DOHH2 (cell line): Measurements from ENCODE around the gene GART.

ENCODE experiments used
- H3F3A ChIP-seq: fragments of 200-600 bp; sonication (generic), shearing (Covaris generic); 2 replicates; pipeline ENCODE4 v1.6.0; 2016; ENCODE audit warnings: antibody characterized with exemption, mild to moderate bottlenecking; ENCODE audit not compliant: control insufficient read depth, insufficient read depth
- H3K27ac ChIP-seq: fragments of 200-600 bp; sonication (generic); 2 replicates; pipeline ENCODE4 v1.5.1; 2014; ENCODE audit warnings: low read depth, mild to moderate bottlenecking, low read length, moderate library complexity
- H3K27me3 ChIP-seq: fragments of 200-600 bp; sonication (generic); 2 replicates; pipeline ENCODE4 v1.6.1; 2014; ENCODE audit warnings: mild to moderate bottlenecking, low read length, mixed read lengths; ENCODE audit not compliant: control insufficient read depth
- H3K36me3 ChIP-seq: fragments of 200-600 bp; sonication (generic); 2 replicates; pipeline ENCODE4 v1.6.1; 2014; ENCODE audit warnings: mild to moderate bottlenecking, low read length, moderate library complexity, mixed read lengths; ENCODE audit not compliant: control insufficient read depth
- H3K4me1 ChIP-seq: fragments of 200-600 bp; sonication (generic); 2 replicates; pipeline ENCODE4 v1.6.1; 2014; ENCODE audit warnings: mild to moderate bottlenecking, low read length, mixed read lengths; ENCODE audit not compliant: control insufficient read depth
- H3K4me2 ChIP-seq: fragments of 200-600 bp; sonication (generic); 2 replicates; pipeline ENCODE4 v1.6.0; 2014; ENCODE audit warnings: mild to moderate bottlenecking, low read length, moderate library complexity
- H3K4me3 ChIP-seq: fragments of 200-600 bp; sonication (generic); 2 replicates; pipeline ENCODE4 v1.5.1; 2014; ENCODE audit warnings: mild to moderate bottlenecking, low read length, mixed read lengths
- H3K79me2 ChIP-seq: fragments of 200-600 bp; sonication (generic); 2 replicates; pipeline ENCODE4 v1.6.1; 2014; ENCODE audit warnings: mild to moderate bottlenecking, low read length, mixed read lengths; ENCODE audit not compliant: control insufficient read depth
- H3K9me2 ChIP-seq: fragments of 200-600 bp; sonication (generic); replicated peaks from 2 replicates; pipeline ENCODE4 v1.6.1; 2014; ENCODE audit warnings: mild to moderate bottlenecking, low read length, mixed read lengths; ENCODE audit not compliant: control insufficient read depth
- H3K9me3 ChIP-seq: fragments of 200-600 bp; sonication (generic); 2 replicates; pipeline ENCODE4 v1.6.1; 2014; ENCODE audit warnings: antibody characterized with exemption, low read length, mixed read lengths; ENCODE audit not compliant: control insufficient read depth, insufficient read depth
- H4K20me1 ChIP-seq: fragments of 200-600 bp; sonication (generic); 2 replicates; pipeline ENCODE4 v1.6.0; 2014; ENCODE audit warnings: low read depth, mild to moderate bottlenecking, antibody characterized with exemption, low read length, moderate library complexity; ENCODE audit not compliant: control insufficient read depth, insufficient read depth
- EZH2phosphoT487 ChIP-seq: fragments of 200-600 bp; sonication (generic); IDR thresholded peaks from 2 replicates; pipeline ENCODE4 v1.6.1; 2017; ENCODE audit warnings: borderline replicate concordance, mild to moderate bottlenecking, antibody characterized with exemption, low read length, moderate library complexity, mixed read lengths
- TF ChIP-seq, protein P1 (sequence below): fragments of 200-600 bp; sonication (generic); IDR thresholded peaks from one replicate; pipeline ENCODE4 v1.5.1; 2014; ENCODE audit warnings: antibody characterized with exemption, mild to moderate bottlenecking, low read depth, low read length; ENCODE audit not compliant: poor library complexity, severe bottlenecking

The GART gene

DNA sequence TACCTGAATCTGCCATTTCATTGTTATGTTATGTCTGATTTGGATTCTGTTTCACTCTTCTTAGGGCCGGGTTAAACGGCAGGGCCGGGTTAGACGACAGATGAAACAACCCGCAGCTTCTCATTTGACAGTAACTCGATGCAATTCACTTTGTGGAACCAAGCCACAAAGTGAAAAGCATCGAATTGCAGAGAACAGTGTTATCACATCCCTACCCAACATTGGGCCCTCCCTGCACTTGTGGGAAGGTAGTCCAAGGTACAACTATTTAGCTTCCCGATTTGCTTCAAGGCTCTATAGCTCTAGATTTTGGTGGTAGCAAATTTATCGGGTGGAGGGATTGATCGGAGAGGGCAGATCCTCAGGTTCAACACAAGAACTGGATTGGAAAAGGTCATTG is 17.9 kb upstream of the GART start:
- Histone ChIP-seq H3K27me3 (no peaks in the 10 kb centered on the region), H3K36me3 (peaks cover 95% of the 10 kb centered on the region), H4K20me1 (peaks cover 18% of the 10 kb centered on the region; the same call in 1 of the 2 replicates), H3K4me1 (no peaks in the 10 kb centered on the region), H3K27ac (no peak overlapping the region), H3K9me2 (no peaks in the 10 kb centered on the region), H3K79me2 (peaks cover 91% of the 10 kb centered on the region), H3K4me3 (no peak overlapping the region), H3K4me2 (no peak overlapping the region), H3F3A (peaks cover 17% of the 10 kb centered on the region), H3K9me3 (no peaks in the 10 kb centered on the region)
- TF ChIP-seq, protein P1, sequence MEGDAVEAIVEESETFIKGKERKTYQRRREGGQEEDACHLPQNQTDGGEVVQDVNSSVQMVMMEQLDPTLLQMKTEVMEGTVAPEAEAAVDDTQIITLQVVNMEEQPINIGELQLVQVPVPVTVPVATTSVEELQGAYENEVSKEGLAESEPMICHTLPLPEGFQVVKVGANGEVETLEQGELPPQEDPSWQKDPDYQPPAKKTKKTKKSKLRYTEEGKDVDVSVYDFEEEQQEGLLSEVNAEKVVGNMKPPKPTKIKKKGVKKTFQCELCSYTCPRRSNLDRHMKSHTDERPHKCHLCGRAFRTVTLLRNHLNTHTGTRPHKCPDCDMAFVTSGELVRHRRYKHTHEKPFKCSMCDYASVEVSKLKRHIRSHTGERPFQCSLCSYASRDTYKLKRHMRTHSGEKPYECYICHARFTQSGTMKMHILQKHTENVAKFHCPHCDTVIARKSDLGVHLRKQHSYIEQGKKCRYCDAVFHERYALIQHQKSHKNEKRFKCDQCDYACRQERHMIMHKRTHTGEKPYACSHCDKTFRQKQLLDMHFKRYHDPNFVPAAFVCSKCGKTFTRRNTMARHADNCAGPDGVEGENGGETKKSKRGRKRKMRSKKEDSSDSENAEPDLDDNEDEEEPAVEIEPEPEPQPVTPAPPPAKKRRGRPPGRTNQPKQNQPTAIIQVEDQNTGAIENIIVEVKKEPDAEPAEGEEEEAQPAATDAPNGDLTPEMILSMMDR, result no peak
- TF ChIP-seq EZH2phosphoT487, result no peak

DNA sequence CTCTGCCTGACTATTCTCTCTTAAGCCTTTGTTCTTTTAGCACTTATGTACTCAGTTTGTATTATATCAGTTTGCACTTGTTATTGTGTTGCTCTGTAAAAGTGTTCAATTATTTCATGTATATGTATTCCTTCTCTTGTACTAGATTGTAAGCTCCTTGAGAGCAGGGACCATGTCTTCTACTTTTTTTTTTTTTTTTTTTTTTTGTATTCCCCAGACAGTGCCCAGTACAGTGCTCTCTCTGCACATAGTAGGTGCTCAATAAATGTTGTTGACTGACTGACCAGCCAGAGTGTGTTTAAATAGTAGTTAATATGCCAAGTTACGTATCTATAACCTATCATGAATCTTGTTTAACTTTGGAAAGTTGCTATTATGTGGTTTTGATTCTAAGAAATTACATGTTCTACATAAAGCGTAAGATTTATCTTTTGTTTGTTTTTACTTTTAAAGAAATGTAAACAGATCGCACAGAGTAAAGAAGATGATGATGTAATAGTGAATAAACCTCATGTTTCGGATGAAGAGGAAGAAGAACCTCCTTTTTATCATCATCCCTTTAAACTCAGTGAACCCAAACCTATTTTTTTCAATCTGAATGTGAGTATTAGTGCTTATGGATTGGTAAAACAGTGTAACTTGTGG is 17.0 kb upstream of the GART start:
- Histone ChIP-seq H3F3A (peaks cover 22% of the 10 kb centered on the region), H3K9me2 (no peaks in the 10 kb centered on the region), H3K4me2 (no peak overlapping the region), H3K79me2 (peaks cover 95% of the 10 kb centered on the region), H3K36me3 (peaks cover 96% of the 10 kb centered on the region), H3K9me3 (no peaks in the 10 kb centered on the region), H4K20me1 (peaks cover 24% of the 10 kb centered on the region; the same call in 1 of the 2 replicates), H3K4me1 (no peaks in the 10 kb centered on the region), H3K27ac (no peak overlapping the region), H3K4me3 (no peak overlapping the region), H3K27me3 (no peaks in the 10 kb centered on the region)
- TF ChIP-seq, protein P1, result no peak
- TF ChIP-seq EZH2phosphoT487, result no peak

GRCh38 chr21:33557447-33557846 is 15.5 kb upstream of the GART start:
- no peak for TF ChIP-seq EZH2phosphoT487
- TF ChIP-seq, protein P1, result no peak
- peaks cover 19% of the 10 kb centered on the region for H3F3A ChIP-seq
- no peaks in the 10 kb centered on the region for H3K4me1 ChIP-seq
- peaks cover 34% of the 10 kb centered on the region; the same call in 1 of the 2 replicates for H4K20me1 ChIP-seq
- H3K4me2 ChIP-seq, result no peak overlapping the region
- H3K4me3 ChIP-seq, result no peak overlapping the region
- no peak overlapping the region for H3K27ac ChIP-seq
- no peaks in the 10 kb centered on the region for H3K9me2 ChIP-seq
- H3K79me2 ChIP-seq, result peaks cover 97% of the 10 kb centered on the region
- H3K9me3 ChIP-seq, result no peaks in the 10 kb centered on the region
- no peaks in the 10 kb centered on the region for H3K27me3 ChIP-seq
- peaks cover 96% of the 10 kb centered on the region for H3K36me3 ChIP-seq
